NCI-H1417 treated with DMSO at 0.1 percent for 48 hours (cell line): ENCODE data around the gene ANKS1A.
A peak's percentile ranks its signal among the peaks of the same experiment; 100 is the strongest.
"Not testable (repeated sequence)": the region's sequence is repeated elsewhere in the genome, so short reads cannot be mapped to it uniquely, and the experiment has no call there.

Experiments used
- DNase-seq: peaks from one replicate; lab custom pipeline; 2025; lab: John Stamatoyannopoulos, UW

Gene ANKS1A

DNA sequence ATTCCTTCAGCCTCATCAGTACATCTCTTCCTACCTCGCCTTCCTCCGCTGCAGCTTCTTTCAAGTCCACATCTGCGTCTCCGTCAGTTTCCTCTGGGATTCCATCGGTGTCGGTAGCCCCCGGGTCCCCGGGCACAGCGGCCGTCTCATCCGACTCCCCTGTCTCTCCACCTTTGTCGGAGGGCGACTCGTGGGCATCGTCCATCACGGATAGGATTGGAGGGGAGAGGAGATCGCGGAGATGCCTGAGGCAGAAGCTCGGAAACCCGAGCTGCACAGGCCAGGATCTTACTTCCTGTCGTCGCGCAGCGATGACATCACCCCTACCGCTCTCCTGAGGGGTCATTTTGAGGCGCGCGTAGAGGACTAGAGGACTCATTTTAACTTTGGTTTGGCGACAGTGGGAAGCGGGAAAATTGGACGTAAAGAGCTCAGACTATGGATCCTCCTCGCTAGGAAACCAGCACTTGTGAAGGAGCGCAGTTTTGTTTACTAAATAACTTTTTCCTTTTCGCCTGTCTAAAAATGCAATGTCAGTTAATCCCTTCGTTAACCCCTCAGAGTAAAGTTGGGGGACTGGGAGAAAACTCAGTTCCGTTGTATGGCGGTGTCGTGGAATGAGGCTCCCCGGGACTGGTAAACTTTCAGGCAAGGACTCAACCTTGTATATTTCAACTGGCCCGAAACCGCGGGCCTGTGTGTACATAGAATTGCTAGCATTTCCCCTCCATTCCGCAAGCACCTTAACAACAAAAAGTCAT lies 1.1 kb upstream of the ANKS1A start, which contains the start of gene TAF11:
Gene TAF11, minus strand, starts transcription at position 290 of the 761 bp plus-strand sequence. Its CDS starts 85 bp downstream, at position 205.
- peak; percentile 36 for DNase-seq

- no peak for DNase-seq
Observed at GRCh38 chr6:34888514-34888856, 570 bp upstream of the ANKS1A start.

- DNase-seq, result no peak
Observed at GRCh38 chr6:34890533-34890925, 1.5 kb downstream of the ANKS1A start.

DNA sequence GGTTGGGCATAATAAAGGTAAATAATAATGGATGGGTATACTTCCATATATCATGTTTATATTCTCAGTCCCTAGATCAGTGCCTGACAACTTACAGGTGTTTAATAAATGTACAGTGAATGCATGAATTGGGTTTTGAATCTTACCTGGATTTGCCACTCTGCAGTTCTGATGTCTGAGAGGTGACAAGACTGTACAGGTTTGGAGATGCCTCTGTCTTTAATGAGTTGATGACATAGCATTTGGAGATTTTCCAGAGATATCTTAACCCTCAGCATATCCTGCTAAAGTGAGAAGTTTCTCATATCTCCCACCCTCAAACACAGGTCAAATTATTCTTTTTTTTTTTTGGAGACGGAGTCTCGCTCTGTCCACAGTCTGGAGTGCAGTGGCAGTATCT lies 2.2 kb downstream of the ANKS1A start:
- no peak for DNase-seq

GRCh38 chr6:34894693-34895092 lies 5.6 kb downstream of the ANKS1A start:
- no peak for DNase-seq

GRCh38 chr6:34897130-34897529 lies 8.1 kb downstream of the ANKS1A start:
- no peak for DNase-seq

- no peak for DNase-seq
Observed at GRCh38 chr6:34897716-34898115, 8.7 kb downstream of the ANKS1A start.

DNA sequence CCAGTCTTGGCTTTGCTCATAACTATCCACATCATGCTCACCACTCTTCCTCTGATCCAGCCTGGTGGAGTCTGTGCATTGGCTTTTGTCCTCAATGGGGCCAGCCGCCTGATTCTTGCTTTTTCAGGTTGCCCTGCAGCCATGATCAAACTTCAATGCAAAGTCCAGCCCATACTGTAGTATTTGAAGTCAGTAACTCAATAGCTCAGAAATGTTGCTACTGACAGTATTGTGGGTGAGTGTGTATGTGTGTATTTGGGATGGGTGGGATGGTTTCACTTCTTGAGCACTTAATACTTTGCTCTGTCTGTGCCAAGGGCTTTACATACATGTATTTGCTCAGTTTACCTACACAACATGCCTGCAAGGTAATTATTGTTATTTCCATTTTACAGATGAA lies 10.7 kb downstream of the ANKS1A start:
- not testable (repeated sequence) for DNase-seq

DNA sequence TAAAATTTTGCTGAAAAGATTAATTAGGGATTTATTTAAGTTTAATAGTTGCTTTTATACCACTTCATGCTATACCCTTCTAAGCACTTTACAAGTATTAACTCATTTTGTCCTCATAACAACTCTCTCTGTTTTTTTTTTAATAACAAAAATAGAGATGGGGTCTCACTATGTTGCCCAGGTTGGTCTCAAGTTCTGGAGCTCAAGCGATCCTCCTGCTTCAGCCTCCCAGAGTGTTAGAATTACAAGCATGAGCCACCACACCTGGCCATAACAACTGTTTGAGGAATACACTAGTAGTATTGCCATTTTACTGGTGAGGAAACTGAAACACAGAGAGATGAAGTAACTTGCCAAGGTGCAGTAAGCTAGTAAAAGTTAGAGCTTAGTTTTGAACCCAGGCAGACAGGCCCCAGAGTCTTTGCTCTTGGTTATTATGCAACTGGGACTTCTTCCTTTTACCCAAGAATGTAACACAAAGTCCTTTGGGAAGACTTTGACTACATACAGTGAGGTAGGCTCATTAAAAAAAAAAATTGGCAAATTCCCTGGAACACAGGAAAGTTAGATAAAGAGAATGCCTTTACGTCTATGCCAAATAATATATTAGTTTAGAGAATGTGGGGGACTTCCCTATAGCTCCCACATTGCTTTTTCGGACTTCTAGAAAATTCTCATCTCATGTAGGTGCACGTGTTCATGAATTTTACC lies 11.4 kb downstream of the ANKS1A start:
- no peak for DNase-seq

GRCh38 chr6:34901930-34902329 lies 12.9 kb downstream of the ANKS1A start:
- DNase-seq, result no peak

DNA sequence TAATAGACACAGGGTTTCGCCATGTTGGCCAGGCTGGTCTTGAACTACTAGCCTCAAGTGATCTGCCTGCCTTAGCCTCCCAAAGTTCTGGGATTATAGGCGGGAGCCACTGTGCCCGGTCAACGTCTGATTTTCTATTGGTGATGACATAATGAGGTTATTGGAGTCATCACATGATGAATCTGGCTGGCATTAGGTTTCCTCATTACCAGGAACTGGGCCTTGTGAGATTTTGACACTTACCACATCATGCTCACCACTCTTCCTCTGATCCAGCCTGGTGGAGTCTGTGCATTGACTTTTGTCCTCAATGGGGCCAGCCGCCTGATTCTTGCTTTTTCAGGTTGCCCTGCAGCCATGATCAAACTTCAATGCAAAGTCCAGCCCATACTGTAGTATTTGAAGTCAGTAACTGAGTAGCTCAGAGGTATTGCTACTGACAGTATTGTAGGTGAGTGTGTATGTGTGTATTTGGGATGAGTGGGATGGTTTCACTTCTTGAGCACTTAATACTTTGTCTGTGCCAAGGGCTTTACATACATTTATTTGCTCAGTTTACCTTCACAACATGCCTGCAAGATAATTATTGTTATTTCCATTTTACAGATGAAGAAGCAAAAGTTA lies 16.0 kb downstream of the ANKS1A start:
- no peak for DNase-seq

- DNase-seq, result no peak
Observed at GRCh38 chr6:34906826-34907225, 17.8 kb downstream of the ANKS1A start.

DNA sequence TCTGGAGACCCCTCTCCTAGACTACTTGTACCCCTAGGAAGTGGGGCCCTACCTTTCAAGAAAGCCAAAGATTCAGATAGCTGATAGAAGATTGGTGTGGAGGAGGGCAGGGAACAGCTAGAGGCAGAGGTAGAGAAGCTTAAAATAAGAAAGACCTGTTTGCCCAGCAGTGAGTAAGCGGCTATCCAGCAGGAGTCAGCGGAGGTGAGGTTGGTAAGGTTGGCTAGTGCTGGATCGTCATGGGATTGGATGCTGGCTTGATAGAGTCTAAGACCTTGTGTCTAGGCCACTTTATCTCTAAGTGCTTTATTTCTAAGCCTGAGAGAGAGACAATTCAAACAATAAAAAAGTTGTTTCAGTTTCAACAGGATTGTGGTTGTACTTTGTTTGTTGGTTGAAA lies 19.1 kb downstream of the ANKS1A start:
- DNase-seq, result no peak

DNA sequence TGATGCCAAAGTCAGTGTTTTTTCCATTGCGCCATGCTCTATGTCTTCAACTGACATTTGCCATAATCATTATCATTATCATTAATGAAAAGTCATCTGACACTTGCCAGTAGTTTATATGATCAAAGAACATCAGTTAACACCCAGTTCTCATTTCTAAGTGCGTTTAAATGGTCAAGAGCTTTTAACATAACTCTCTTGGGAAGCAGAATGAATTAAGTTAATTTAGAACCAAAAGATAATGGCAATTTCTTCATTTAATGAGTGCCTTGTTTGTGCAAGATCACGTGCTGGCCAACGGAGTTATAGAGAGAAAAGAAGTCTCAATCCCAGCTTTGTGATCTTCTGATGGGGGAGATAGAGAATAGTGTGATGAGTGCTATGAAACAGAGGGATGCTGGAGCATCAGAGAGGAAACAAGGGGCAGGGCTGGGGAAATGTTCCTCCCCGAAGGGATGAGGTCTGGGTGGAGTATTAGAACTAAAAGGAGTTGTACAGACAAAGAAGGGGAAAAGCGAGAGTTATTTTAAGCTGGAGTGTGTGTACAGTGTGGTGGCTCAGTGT lies 20.3 kb downstream of the ANKS1A start:
- no peak for DNase-seq

DNA sequence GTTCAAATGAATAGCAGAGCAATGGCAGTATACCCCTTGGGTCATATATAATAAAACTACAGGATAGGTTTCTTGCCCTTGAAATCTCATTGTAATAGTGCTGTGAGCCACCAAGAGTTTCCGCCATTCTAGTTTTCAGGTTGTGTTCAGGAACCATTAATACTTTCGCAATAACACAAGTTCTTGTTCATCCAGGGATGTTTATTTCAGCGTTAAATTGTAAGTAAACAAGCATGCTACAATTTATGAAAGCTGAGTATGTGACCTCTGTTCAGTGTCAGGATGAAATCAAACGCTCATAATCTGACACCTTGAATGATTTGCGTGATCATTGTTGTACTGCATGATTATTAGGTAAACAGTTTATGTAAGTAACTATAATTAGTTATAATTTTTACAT lies 22.8 kb downstream of the ANKS1A start:
- no peak for DNase-seq

GRCh38 chr6:34912715-34913464 lies 23.8 kb downstream of the ANKS1A start:
- no peak for DNase-seq

GRCh38 chr6:34914358-34914757 lies 25.3 kb downstream of the ANKS1A start:
- no peak for DNase-seq

DNA sequence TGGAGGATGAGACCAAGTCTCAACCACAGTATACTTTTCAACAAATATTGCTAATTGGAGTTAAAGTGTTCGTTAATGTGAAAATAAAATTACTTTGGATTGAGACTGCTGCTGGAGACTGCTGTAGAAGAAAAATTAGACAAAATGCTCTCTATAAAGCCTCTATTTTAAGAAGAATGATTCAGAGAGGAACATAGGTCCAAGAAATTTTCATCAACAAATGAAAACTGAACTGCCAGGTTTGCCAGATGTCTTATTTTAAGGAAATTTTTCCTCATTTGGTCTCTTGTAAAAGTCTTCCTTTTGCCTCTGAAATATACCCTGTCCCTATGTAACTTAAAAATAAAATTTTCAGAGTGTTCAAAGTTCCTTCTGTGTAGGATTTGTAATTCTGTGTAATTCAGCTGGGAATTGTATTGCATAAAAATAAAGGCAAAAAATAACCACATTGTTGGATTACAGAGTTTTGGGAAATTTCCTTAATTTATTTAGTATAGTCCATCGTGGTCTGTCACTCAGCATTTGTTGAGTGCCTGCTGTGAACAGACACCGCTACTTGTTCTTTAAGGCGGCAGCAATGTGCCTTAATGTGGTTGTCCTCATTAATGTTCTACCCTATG lies 27.4 kb downstream of the ANKS1A start:
- no peak for DNase-seq

GRCh38 chr6:34917626-34918285 lies 28.7 kb downstream of the ANKS1A start:
- no peak for DNase-seq

DNA sequence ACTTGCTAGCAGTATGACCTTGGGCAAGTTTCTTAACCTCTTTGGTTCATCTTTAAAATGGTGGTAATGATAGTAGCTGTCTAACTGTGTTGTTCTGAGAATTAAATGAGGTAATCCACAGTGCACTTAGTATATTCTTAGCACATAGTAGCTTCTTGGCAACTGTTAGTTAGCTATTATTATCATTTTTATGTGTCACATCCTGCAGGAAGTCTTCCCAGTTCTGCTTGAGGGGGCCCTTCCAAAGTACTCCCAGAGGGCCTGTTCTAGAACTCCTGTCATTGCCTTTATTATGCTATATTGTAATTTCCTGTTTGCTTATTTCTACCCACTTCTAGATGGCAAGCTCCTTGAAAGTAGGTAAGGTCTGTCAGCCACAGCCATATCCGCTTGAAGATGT lies 30.6 kb downstream of the ANKS1A start:
- DNase-seq, result no peak

DNA sequence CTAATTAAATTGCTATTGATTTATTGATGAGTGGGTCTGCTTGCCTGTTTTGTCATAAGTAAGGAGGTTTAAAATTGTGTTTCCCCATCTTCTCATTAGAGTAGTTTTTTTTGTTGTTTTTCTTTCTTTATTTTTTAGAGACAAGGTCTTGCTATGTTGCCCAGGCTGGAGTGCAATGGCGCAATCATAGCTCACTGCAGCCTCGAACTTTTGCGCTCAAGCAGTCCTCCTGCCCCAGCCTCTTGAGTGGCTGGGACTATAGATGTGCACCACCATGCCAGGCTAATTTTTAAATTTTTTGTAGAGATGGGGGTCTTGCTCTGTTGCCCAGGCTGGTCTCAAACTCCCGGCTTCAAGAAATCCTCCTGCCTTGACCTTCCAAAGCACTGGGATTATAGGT lies 31.0 kb downstream of the ANKS1A start:
- no peak for DNase-seq
